ENCODE data around the gene LYPD5. TPM values are rescaled to one million over a fixed set of nuclear protein-coding genes. Genes with fewer than 3 reads are reported as not detected.

Gene LYPD5
- polyA plus RNA-seq, 4 donors: 0.35 to 2.3 (median 1.1) TPM; not detected in 1

DNA sequence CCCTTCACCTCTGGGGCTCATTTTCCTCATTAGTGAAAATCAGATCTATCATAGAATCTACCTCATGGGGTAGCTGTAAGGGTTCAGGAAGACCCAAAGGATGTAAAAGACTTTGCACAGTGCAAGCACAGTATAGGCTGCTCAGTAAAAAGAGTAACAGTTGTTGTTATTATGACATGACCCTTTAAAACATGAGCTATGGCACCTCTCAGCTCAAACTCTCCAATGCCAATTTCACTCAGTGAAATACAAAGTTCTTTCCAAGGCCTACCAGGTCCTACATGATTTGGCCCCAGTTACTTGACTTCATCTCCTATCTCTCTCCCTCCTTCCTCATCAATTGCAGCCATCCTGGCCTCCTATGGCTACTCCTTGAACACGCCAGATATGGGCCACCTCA is 52.3 kb downstream of the LYPD5 start:
- Histone ChIP-seq H3K4me1 (ENCODE audit: control insufficient read depth in 3 of 3, insufficient read depth in 2 of 3, low read depth in 1 of 3, low read length in 2 of 3) (peaks cover 0 to 4% (median 2%) of the 10 kb centered on the region in 3 donors), H3K4me3 (ENCODE audit: low read depth in 1 of 3, low read length in 3 of 3) (no peak overlapping the region), H3K27ac (ENCODE audit: low read depth in 1 of 3, low read length in 2 of 3) (no peak overlapping the region), H3K9me3 (ENCODE audit: control insufficient read depth in 2 of 2, insufficient read depth in 1 of 2, low read depth in 1 of 2, low read length in 1 of 2) (no peaks in the 10 kb centered on the region), H3K36me3 (ENCODE audit: control insufficient read depth in 3 of 3, insufficient read depth in 2 of 3, low read depth in 1 of 3, low read length in 3 of 3) (peaks cover 14 to 54% (median 23%) of the 10 kb centered on the region in 3 donors), H3K27me3 (ENCODE audit: control insufficient read depth in 3 of 3, insufficient read depth in 3 of 3, low read length in 3 of 3) (no peaks in the 10 kb centered on the region)
- 92 to 100% (median 100%) methylated on average over 1 of the region's 1 CpG for WGBS, 3 donors
- FAIRE-seq (no peak), DNase-seq (no peak)

DNA sequence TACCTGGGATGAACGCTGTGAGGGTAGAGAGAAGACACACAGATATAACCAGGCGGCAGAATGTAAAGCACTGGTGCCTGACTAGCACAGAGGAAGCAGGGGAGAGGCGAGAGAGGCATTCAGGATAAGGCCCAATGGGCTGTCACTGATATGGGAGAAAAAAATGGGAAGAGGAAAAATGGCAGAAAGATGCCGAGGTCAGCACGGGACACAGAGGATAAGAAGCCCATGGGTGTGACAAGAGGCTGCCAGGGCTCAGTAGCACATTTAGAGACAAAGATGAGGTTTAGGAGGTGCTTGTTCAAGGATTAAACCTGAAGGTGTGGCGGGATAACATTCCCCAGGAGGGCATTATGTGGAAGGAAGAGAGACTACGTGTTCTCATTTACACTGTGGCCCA is 53.1 kb downstream of the LYPD5 start:
- peaks cover 14 to 61% (median 23%) of the 10 kb centered on the region in 3 donors for H3K36me3 ChIP-seq (ENCODE audit: control insufficient read depth in 3 of 3, insufficient read depth in 2 of 3, low read depth in 1 of 3, low read length in 3 of 3)
- FAIRE-seq (no peak), DNase-seq (no peak)
- peaks cover 0 to 4% (median 2%) of the 10 kb centered on the region in 3 donors for H3K4me1 ChIP-seq (ENCODE audit: control insufficient read depth in 3 of 3, insufficient read depth in 2 of 3, low read depth in 1 of 3, low read length in 2 of 3)
- H3K4me3 ChIP-seq (ENCODE audit: low read depth in 1 of 3, low read length in 3 of 3): no peak overlapping the region
- H3K27ac ChIP-seq (ENCODE audit: low read depth in 1 of 3, low read length in 2 of 3): no peak overlapping the region
- WGBS, 3 donors: 88 to 93% (median 93%) methylated on average over 7 of the region's 7 CpGs
- no peaks in the 10 kb centered on the region for H3K9me3 ChIP-seq (ENCODE audit: control insufficient read depth in 2 of 2, insufficient read depth in 1 of 2, low read depth in 1 of 2, low read length in 1 of 2)
- no peaks in the 10 kb centered on the region for H3K27me3 ChIP-seq (ENCODE audit: control insufficient read depth in 3 of 3, insufficient read depth in 3 of 3, low read length in 3 of 3)

DNA sequence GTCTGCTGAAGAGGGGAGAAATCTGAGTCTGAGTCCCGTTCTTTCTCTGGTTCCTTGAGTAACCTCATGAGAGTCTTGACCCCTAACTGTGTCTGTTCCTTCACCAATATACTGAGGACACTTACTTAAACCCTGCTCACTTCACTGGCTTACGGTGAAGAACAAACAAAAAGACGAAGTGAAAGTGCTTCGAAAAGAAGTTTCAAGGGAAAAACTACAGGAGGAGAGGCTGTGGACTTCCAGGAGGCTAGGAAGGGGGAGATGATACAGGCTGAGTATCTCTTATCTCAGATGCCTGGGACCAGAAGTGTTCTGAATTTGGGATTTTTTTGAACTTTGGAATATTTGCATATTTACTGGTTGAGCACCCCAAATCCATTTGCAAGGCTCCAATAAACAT is 53.6 kb downstream of the LYPD5 start:
- DNase-seq: no peak
- Histone ChIP-seq H3K4me1 (ENCODE audit: control insufficient read depth in 3 of 3, insufficient read depth in 2 of 3, low read depth in 1 of 3, low read length in 2 of 3) (peaks cover 0 to 4% (median 2%) of the 10 kb centered on the region in 3 donors), H3K36me3 (ENCODE audit: control insufficient read depth in 3 of 3, insufficient read depth in 2 of 3, low read depth in 1 of 3, low read length in 3 of 3) (peaks cover 14 to 65% (median 23%) of the 10 kb centered on the region in 3 donors), H3K27me3 (ENCODE audit: control insufficient read depth in 3 of 3, insufficient read depth in 3 of 3, low read length in 3 of 3) (no peaks in the 10 kb centered on the region), H3K9me3 (ENCODE audit: control insufficient read depth in 2 of 2, insufficient read depth in 1 of 2, low read depth in 1 of 2, low read length in 1 of 2) (no peaks in the 10 kb centered on the region), H3K27ac (ENCODE audit: low read depth in 1 of 3, low read length in 2 of 3) (no peak overlapping the region), H3K4me3 (ENCODE audit: low read depth in 1 of 3, low read length in 3 of 3) (no peak overlapping the region)
- 83 to 89% (median 84%) methylated on average over 4 of the region's 4 CpGs for WGBS, 3 donors
- no peak for FAIRE-seq

DNA sequence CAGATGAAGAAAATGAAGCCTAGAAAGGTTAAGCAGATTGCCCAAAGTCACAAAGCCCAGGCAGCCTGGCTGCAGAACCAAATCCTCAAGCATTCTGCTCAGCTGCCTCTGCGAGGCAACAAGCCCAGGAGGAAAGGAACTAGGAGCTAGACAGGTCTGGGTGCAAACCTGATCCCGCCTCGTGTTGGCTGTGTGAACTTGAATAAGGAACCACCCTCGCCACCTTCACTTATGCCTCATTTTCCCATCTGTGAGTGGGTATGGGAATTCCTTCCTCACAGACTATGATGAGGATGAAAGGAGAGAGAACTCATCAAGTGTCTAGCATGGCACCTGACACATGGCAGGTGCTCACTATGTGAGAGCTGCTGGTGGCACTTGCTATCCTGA is 54.0 kb downstream of the LYPD5 start:
- H3K4me3 ChIP-seq (ENCODE audit: low read depth in 1 of 3, low read length in 3 of 3): no peak overlapping the region
- 86 to 93% (median 91%) methylated on average over 4 of the region's 4 CpGs for WGBS, 3 donors
- DNase-seq: no peak
- H3K27me3 ChIP-seq (ENCODE audit: control insufficient read depth in 3 of 3, insufficient read depth in 3 of 3, low read length in 3 of 3): no peaks in the 10 kb centered on the region
- peaks cover 0 to 4% (median 0%) of the 10 kb centered on the region in 3 donors for H3K4me1 ChIP-seq (ENCODE audit: control insufficient read depth in 3 of 3, insufficient read depth in 2 of 3, low read depth in 1 of 3, low read length in 2 of 3)
- peaks cover 14 to 69% (median 23%) of the 10 kb centered on the region in 3 donors for H3K36me3 ChIP-seq (ENCODE audit: control insufficient read depth in 3 of 3, insufficient read depth in 2 of 3, low read depth in 1 of 3, low read length in 3 of 3)
- no peak overlapping the region for H3K27ac ChIP-seq (ENCODE audit: low read depth in 1 of 3, low read length in 2 of 3)
- no peaks in the 10 kb centered on the region for H3K9me3 ChIP-seq (ENCODE audit: control insufficient read depth in 2 of 2, insufficient read depth in 1 of 2, low read depth in 1 of 2, low read length in 1 of 2)
- FAIRE-seq: no peak

DNA sequence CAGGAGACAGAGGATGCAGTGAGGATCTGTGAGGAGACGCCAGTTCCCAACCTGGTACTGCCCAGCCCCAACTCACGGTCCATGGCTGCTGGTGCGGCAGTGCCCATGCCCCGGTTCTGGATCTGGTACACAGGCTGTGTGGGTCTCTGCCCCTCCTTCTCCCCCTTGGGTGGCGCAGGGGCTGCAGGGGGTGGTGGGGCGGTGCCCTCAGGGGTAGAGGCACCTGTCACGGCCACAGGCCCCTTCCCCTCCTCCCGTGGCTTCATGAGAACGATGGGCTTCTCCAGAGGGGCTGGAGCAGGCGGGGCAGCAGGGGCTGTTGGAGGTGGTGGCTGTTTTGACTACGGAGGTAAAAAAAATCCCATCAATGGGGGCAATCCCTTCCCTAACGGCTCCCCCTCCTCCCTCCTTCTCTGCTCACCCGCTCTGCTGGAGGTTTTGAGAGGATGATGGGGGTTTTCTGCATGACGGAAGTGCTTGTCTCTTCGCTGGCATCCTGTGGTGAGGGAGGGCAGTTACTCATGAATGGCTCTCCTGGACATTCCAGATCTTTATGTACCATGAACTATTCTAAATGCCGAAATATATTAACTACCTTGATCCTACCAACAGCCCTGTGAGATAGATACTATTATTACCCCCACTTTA is 54.6 kb downstream of the LYPD5 start:
- 86 to 91% (median 88%) methylated on average over 15 to 16 of the region's 16 CpGs for WGBS, 3 donors
- no peak for FAIRE-seq

More for the DNA sequence above, 54.6 kb downstream of the LYPD5 start:
- Histone ChIP-seq H3K9me3 (ENCODE audit: control insufficient read depth in 2 of 2, insufficient read depth in 1 of 2, low read depth in 1 of 2, low read length in 1 of 2) (no peaks in the 10 kb centered on the region), H3K36me3 (ENCODE audit: control insufficient read depth in 3 of 3, insufficient read depth in 2 of 3, low read depth in 1 of 3, low read length in 3 of 3) (peaks cover 14 to 74% (median 25%) of the 10 kb centered on the region in 3 donors), H3K27ac (ENCODE audit: low read depth in 1 of 3, low read length in 2 of 3) (no peak overlapping the region), H3K27me3 (ENCODE audit: control insufficient read depth in 3 of 3, insufficient read depth in 3 of 3, low read length in 3 of 3) (no peaks in the 10 kb centered on the region), H3K4me1 (ENCODE audit: control insufficient read depth in 3 of 3, insufficient read depth in 2 of 3, low read depth in 1 of 3, low read length in 2 of 3) (no peaks in the 10 kb centered on the region), H3K4me3 (ENCODE audit: low read depth in 1 of 3, low read length in 3 of 3) (no peak overlapping the region)
- DNase-seq: no peak

Other genes starting within 250 kb of the LYPD5 start
- 10 to 100 TPM in 3 of 4 donors, 1 to 10 TPM in 1; 9.7 to 46.3 (median 16.0) TPM for gene XRCC1, start 226.9 kb downstream of the LYPD5 start, polyA plus RNA-seq
- gene PINLYP, start 226.6 kb downstream of the LYPD5 start, polyA plus RNA-seq: 10 to 100 TPM in 1 of 4 donors, 1 to 10 TPM in 3; 5.1 to 13.8 (median 9.1) TPM
- gene IRGQ, start 206.3 kb downstream of the LYPD5 start, polyA plus RNA-seq: 1 to 10 TPM; 2.0 to 8.8 (median 3.9) TPM
- 10 to 100 TPM; 14.7 to 24.2 (median 17.2) TPM for gene ZNF576, start 205.9 kb downstream of the LYPD5 start, polyA plus RNA-seq
- 1 to 10 TPM in 1 of 4 donors, under 1 TPM in 3; 0.27 to 1.0 (median 0.49) TPM for gene SRRM5, start 190.4 kb downstream of the LYPD5 start, polyA plus RNA-seq
- 10 to 100 TPM; 16.8 to 43.2 (median 25.3) TPM for gene ZNF428, start 182.8 kb downstream of the LYPD5 start, polyA plus RNA-seq
- gene CADM4, start 162.6 kb downstream of the LYPD5 start, polyA plus RNA-seq: 1 to 10 TPM in 3 of 4 donors, not detected in 1; 1.1 to 6.8 (median 4.9) TPM
- 10 to 100 TPM in 2 of 4 donors, 1 to 10 TPM in 2; 4.1 to 17.6 (median 9.5) TPM for gene PLAUR, start 132.3 kb downstream of the LYPD5 start, polyA plus RNA-seq
- gene IRGC, start 86.4 kb downstream of the LYPD5 start, polyA plus RNA-seq: under 1 TPM in 1 of 4 donors, not detected in 3; 0.04 TPM
- gene SMG9, start 47.5 kb downstream of the LYPD5 start, polyA plus RNA-seq: 10 to 100 TPM; 21.3 to 32.4 (median 26.5) TPM
- 1 to 10 TPM in 2 of 4 donors, not detected in 2; 1.1 to 2.6 TPM for gene KCNN4, start 21.5 kb downstream of the LYPD5 start, polyA plus RNA-seq
- 10 to 100 TPM in 1 of 4 donors, 1 to 10 TPM in 3; 1.3 to 15.1 (median 3.1) TPM for gene ZNF283, start 24.9 kb upstream of the LYPD5 start, polyA plus RNA-seq
- gene ZNF404, start 81.5 kb upstream of the LYPD5 start, polyA plus RNA-seq: 1 to 10 TPM in 3 of 4 donors, not detected in 1; 1.8 to 9.9 (median 2.0) TPM
- 10 to 100 TPM in 1 of 4 donors, 1 to 10 TPM in 3; 3.5 to 18.5 (median 6.0) TPM for gene ZNF45, start 132.8 kb upstream of the LYPD5 start, polyA plus RNA-seq
- 1 to 10 TPM in 2 of 4 donors, not detected in 2; 1.1 to 3.6 TPM for gene ZNF221, start 148.8 kb upstream of the LYPD5 start, polyA plus RNA-seq
- 1 to 10 TPM; 3.7 to 8.7 (median 5.5) TPM for gene ZNF155, start 181.7 kb upstream of the LYPD5 start, polyA plus RNA-seq
- gene ZNF230, start 200.5 kb upstream of the LYPD5 start, polyA plus RNA-seq: 1 to 10 TPM; 1.1 to 6.4 (median 1.6) TPM
- gene ZNF222, start 222.9 kb upstream of the LYPD5 start, polyA plus RNA-seq: 1 to 10 TPM; 1.9 to 6.1 (median 3.3) TPM
- gene ZNF223, start 249.6 kb upstream of the LYPD5 start, polyA plus RNA-seq: 10 to 100 TPM in 1 of 4 donors, 1 to 10 TPM in 3; 3.3 to 23.6 (median 6.4) TPM

Data from small intestine (tissue), 7 donors.